GM21515 (cell line): ENCODE measurements around the gene LRRC4C.

Source experiments
- ATAC-seq: cut with Tn5 transposase; IDR thresholded peaks from one replicate; pipeline ENCODE4 v1.9.1; 2021; ENCODE audit not compliant: unreplicated experiment

The LRRC4C gene

GRCh38 chr11:41419901-41420300, 39.6 kb downstream of the LRRC4C start:
- no peak for ATAC-seq

GRCh38 chr11:41414771-41415440, 44.5 kb downstream of the LRRC4C start:
- no peak for ATAC-seq

GRCh38 chr11:41413843-41414242, 45.6 kb downstream of the LRRC4C start:
- ATAC-seq: peak; percentile 96

GRCh38 chr11:41405812-41406211, 53.6 kb downstream of the LRRC4C start:
- no peak for ATAC-seq

GRCh38 chr11:41404109-41404508, 55.3 kb downstream of the LRRC4C start:
- ATAC-seq: no peak

- no peak for ATAC-seq
Measured at GRCh38 chr11:41403458-41403857, 56.0 kb downstream of the LRRC4C start.

GRCh38 chr11:41400819-41401382, 58.6 kb downstream of the LRRC4C start:
- ATAC-seq: no peak

- no peak for ATAC-seq
Measured at GRCh38 chr11:41400124-41400523, 59.3 kb downstream of the LRRC4C start.

GRCh38 chr11:41399323-41399722, 60.1 kb downstream of the LRRC4C start:
- no peak for ATAC-seq

- ATAC-seq: no peak
Measured at GRCh38 chr11:41398175-41398574, 61.3 kb downstream of the LRRC4C start.

- ATAC-seq: no peak
Measured at GRCh38 chr11:41394521-41395195, 64.8 kb downstream of the LRRC4C start.

- no peak for ATAC-seq
Measured at GRCh38 chr11:41392596-41392995, 66.9 kb downstream of the LRRC4C start.

GRCh38 chr11:41389623-41390130, 69.8 kb downstream of the LRRC4C start:
- ATAC-seq: no peak

GRCh38 chr11:41384329-41384728, 75.1 kb downstream of the LRRC4C start:
- ATAC-seq: no peak

- no peak for ATAC-seq
Measured at GRCh38 chr11:41383768-41384167, 75.7 kb downstream of the LRRC4C start.

- ATAC-seq: no peak
Measured at GRCh38 chr11:41382927-41383326, 76.5 kb downstream of the LRRC4C start.

- ATAC-seq: no peak
Measured at GRCh38 chr11:41379084-41379483, 80.4 kb downstream of the LRRC4C start.

- no peak for ATAC-seq
Measured at GRCh38 chr11:41377709-41378394, 81.6 kb downstream of the LRRC4C start.

- ATAC-seq: no peak
Measured at GRCh38 chr11:41351825-41352224, 107.6 kb downstream of the LRRC4C start.

- ATAC-seq: no peak
Measured at GRCh38 chr11:41346042-41346441, 113.4 kb downstream of the LRRC4C start.
